DND-41 (cell line): ENCODE measurements around the gene GAS7.

Experiments
- CTCF ChIP-seq: IDR thresholded peaks from 2 replicates; pipeline ENCODE4 v1.5.1; 2012; ENCODE audit warnings: borderline replicate concordance, low read length, moderate library complexity, mild to moderate bottlenecking; ENCODE audit not compliant: poor library complexity, severe bottlenecking; ENCODE audit errors: extremely low read depth
- EZH2 ChIP-seq: IDR thresholded peaks from 3 replicates; pipeline ENCODE4 v1.6.1; 2012; ENCODE audit warnings: borderline replicate concordance, low read depth, mild to moderate bottlenecking, moderate library complexity, low read length, inconsistent platforms; ENCODE audit not compliant: severe bottlenecking

DNA sequence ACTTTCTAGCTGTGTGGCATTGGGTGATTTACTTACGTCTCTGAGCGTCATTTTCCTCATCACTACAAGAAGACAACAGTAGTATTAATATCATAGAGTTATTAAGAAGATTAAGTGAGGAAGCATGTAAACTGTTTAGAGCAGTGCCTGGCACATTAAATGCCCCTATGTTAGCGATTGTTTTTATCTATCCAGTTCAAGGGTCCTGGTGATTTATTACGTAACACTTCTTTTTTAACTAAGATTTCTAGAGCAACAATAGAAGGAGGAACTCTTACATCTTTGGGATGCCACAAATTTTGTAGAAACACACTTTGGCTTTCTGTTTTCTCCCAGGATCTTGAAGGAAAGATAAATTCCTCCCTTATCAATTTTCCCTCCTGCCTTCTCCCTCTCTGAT is 3.3 kb upstream of the GAS7 start:
- TF ChIP-seq CTCF (no peak), EZH2 (no peak)
